Effector memory CD4-positive, alpha-beta T cell (primary cell): ENCODE data around the gene PTPRD.

Experiments used
- DNase-seq, 3 donors: peaks; one replicate each; pipeline ENCODE4 v3.0.0-alpha.2; 2020
- H3K27ac ChIP-seq: 2 replicates; pipeline ENCODE4 v1.7.0; 2013; ENCODE audit warnings: mild to moderate bottlenecking, low read length, moderate library complexity; ENCODE audit not compliant: insufficient read depth, poor library complexity, severe bottlenecking
- H3K27me3 ChIP-seq: replicated peaks from 2 replicates; pipeline ENCODE4 v1.7.0; 2013; ENCODE audit warnings: mild to moderate bottlenecking, low read length; ENCODE audit not compliant: insufficient read depth, control insufficient read depth, poor library complexity, severe bottlenecking
- H3K36me3 ChIP-seq: 2 replicates; pipeline ENCODE4 v1.7.0; 2013; ENCODE audit warnings: mild to moderate bottlenecking, low read length, moderate library complexity; ENCODE audit not compliant: control insufficient read depth, insufficient read depth
- H3K4me1 ChIP-seq: 2 replicates; pipeline ENCODE4 v1.7.0; 2013; ENCODE audit warnings: low read length, mild to moderate bottlenecking; ENCODE audit not compliant: control insufficient read depth, insufficient read depth, poor library complexity, severe bottlenecking
- H3K4me3 ChIP-seq: 2 replicates; pipeline ENCODE4 v1.7.0; 2013; ENCODE audit warnings: low read length, low read depth, mild to moderate bottlenecking; ENCODE audit not compliant: insufficient read depth, poor library complexity, severe bottlenecking
- H3K9me3 ChIP-seq: 2 replicates; pipeline ENCODE4 v1.7.0; 2013; ENCODE audit warnings: mild to moderate bottlenecking, low read length, moderate library complexity; ENCODE audit not compliant: control insufficient read depth

PTPRD gene

DNA sequence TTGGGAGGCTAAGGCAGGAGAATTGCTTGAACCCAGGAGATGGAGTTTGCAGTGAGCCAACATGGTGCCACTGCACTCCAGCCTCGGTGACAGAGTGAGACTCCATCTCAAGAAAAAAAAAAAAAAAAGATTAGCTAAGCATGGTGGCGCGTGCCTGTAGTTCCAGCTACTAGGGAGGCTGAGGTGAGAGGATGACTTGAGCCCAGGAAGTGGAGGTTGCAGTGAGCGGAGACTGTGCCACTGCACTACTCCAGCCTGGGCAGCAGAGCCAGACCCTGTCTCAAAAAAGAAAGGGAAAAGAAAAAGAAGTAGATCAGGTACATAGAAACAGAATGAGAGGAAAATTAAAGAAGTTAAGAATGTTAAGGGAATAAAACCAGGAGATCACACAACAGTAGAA is 1886.1 kb downstream of the PTPRD start:
- no peaks in the 10 kb centered on the region for H3K9me3 ChIP-seq
- H3K27ac ChIP-seq: no peak overlapping the region
- H3K27me3 ChIP-seq: no peaks in the 10 kb centered on the region
- H3K36me3 ChIP-seq: no peaks in the 10 kb centered on the region
- H3K4me3 ChIP-seq: no peak overlapping the region
- DNase-seq: no peak
- H3K4me1 ChIP-seq: no peaks in the 10 kb centered on the region

DNA sequence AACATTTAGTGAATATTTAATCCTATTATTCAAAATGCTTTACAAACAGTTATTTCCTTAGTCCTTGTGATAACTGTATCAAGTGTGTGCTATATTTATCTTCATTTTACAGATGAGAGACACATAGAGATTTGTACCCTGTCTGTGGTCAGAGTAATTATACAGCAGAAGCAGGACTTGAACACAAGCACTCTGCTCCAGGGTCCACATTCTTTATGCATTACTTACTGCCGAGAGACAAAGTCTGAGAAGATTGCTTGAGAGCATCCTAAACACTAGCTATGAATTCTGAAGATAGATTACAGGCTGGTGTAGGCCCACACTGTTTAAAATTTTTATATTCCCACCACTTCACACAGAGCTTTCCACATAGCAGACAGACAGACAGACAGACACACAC is 1887.2 kb downstream of the PTPRD start:
- Histone ChIP-seq H3K27ac (no peak overlapping the region), H3K36me3 (no peaks in the 10 kb centered on the region), H3K4me1 (no peaks in the 10 kb centered on the region), H3K9me3 (no peaks in the 10 kb centered on the region), H3K27me3 (no peaks in the 10 kb centered on the region), H3K4me3 (no peak overlapping the region)
- DNase-seq: no peak

DNA sequence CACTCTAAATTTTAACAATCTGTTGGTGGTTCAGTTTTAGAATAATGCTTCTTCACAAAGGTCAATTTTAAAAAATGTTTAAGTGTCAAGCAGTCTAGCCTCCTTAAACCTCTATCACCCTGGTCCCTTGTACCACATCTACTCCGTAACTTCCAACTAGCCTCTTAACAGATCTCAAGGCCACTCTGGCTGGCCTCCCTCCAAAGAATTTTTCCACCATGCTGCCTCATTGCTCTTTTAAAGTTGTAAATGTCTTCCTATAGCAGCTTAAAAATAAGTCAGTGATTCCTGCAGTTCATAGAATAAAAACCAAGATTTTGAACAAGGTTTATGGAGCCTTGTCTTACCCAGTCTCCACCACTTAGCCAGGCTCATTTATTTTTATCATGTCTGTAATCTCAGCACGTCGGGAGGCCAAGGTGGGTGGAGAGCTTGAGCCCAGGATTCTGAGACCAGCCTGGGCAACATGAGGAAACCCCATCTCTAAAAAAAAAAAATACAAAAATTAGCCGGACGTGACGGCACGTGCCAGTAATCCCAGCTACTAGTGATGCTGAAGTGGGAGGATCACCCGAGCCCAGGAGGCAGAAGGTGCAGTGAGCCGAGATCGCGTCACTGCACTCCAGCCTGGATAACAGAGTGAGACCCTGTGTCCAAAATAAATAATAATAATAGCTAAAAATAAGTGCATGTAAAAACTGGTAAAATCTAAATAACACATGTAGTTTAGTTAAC is 1888.4 kb downstream of the PTPRD start:
- no peak for DNase-seq
- Histone ChIP-seq H3K4me1 (no peaks in the 10 kb centered on the region), H3K27me3 (no peaks in the 10 kb centered on the region), H3K36me3 (no peaks in the 10 kb centered on the region), H3K27ac (no peak overlapping the region), H3K4me3 (no peak overlapping the region), H3K9me3 (no peaks in the 10 kb centered on the region)

DNA sequence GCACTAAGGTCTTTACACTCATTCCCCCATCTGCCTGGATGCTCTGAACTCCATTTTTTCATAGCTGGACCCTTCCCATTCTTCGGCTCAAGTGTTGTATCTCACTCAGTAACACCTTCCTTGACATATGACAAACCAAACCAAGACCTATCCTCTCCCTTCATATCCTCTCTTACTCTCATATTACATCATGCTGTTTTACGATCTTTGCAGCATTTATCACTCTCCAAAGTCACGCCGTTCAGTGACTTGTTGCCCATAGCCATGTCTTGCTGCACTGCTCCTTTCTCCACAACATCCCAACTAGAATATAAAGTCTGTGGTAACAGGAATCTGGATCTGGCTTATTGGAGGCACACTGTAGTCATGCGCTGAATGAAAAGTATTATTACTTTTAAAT is 1889.6 kb downstream of the PTPRD start:
- Histone ChIP-seq H3K36me3 (no peaks in the 10 kb centered on the region), H3K27ac (no peak overlapping the region), H3K9me3 (no peaks in the 10 kb centered on the region), H3K27me3 (no peaks in the 10 kb centered on the region), H3K4me1 (no peaks in the 10 kb centered on the region), H3K4me3 (no peak overlapping the region)
- DNase-seq: no peak

DNA sequence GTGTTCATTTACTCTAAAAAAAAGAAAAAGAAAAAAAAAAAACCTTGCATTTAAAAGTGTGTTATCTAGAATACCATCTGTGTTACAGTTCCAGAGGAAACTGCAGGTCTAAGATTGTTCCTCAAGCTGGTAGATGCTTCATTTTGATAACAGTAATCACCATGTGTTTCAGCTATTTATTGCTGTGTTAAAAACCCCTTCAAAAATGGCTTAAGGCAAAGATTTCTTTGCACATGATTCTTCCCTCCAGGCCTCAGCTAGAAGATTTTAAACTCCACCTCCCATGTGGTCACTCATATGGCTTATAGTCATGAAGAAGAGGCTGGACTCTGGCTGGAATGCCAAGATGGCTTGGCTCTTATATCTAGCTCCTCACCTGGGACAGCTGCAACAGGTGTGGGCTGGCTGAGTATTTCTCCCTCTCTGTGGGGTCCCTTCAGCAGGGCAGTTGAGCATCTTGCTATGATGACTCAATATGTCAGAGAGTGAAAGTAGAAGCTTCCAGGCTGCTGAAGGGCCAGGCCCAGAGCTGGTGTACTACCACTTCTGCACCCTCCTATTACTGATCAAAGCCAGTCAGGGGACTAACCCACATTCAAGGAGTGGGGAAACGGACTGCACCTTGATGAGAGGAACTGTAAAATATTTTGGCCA is 1892.8 kb downstream of the PTPRD start:
- H3K9me3 ChIP-seq: no peaks in the 10 kb centered on the region
- H3K27ac ChIP-seq: no peak overlapping the region
- DNase-seq: no peak
- no peaks in the 10 kb centered on the region for H3K36me3 ChIP-seq
- no peaks in the 10 kb centered on the region for H3K27me3 ChIP-seq
- H3K4me3 ChIP-seq: no peak overlapping the region
- H3K4me1 ChIP-seq: no peaks in the 10 kb centered on the region

DNA sequence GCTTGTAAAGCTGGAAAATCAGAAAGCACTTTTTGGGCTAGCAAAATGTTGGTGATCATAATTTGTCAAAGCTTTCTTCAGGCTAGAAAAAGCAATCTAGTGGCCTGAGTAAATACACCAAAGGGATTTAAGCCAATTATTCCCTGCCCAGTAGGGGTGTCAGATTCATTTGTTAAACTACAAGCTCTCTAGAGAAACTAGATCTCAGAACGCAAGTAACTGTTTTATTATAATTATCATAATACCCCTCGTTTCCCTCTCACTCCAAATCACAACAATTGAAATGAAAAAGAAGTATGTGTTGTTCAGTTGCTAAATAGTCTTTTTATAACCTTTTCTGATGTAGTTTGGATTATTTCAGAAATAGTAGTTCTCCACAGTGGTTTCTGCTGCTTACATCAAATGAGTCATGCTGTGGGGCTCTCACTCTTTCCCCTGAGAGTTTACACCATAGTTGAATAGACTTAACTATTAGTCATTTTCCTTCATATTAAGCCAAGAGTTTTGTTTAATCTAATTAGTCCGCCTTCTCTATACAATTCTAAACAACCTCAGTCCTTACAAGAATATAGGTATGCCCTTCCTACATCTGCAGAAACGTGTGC is 1894.6 kb downstream of the PTPRD start:
- no peak overlapping the region for H3K4me3 ChIP-seq
- H3K36me3 ChIP-seq: no peaks in the 10 kb centered on the region
- no peaks in the 10 kb centered on the region for H3K27me3 ChIP-seq
- no peak overlapping the region for H3K27ac ChIP-seq
- H3K9me3 ChIP-seq: no peaks in the 10 kb centered on the region
- H3K4me1 ChIP-seq: no peaks in the 10 kb centered on the region
- no peak for DNase-seq

DNA sequence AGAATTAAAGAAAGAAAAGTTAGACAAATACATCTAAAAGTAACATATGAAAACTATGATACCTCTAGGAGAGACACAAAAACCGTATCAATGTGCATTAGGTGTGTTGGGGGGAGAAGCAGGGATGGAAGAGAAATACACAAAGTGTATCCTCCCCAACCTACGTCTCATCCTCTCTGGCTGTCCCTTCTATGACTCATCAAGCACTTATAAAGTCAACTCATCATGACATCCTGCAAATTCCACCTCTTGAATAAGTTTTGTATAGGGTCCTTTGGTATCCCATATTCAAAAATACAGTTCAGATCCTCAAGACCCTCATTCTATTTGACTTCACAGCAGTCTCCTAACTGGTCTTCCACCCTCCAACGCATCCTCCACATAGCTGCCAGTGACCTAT is 1895.7 kb downstream of the PTPRD start:
- DNase-seq: no peak
- no peak overlapping the region for H3K4me3 ChIP-seq
- H3K4me1 ChIP-seq: no peaks in the 10 kb centered on the region
- no peaks in the 10 kb centered on the region for H3K27me3 ChIP-seq
- no peaks in the 10 kb centered on the region for H3K9me3 ChIP-seq
- no peak overlapping the region for H3K27ac ChIP-seq
- H3K36me3 ChIP-seq: no peaks in the 10 kb centered on the region

GRCh38 chr9:8715788-8716187 is 1897.0 kb downstream of the PTPRD start:
- no peaks in the 10 kb centered on the region for H3K36me3 ChIP-seq
- no peak for DNase-seq
- no peaks in the 10 kb centered on the region for H3K9me3 ChIP-seq
- no peaks in the 10 kb centered on the region for H3K4me1 ChIP-seq
- H3K4me3 ChIP-seq: no peak overlapping the region
- H3K27me3 ChIP-seq: no peaks in the 10 kb centered on the region
- H3K27ac ChIP-seq: no peak overlapping the region

DNA sequence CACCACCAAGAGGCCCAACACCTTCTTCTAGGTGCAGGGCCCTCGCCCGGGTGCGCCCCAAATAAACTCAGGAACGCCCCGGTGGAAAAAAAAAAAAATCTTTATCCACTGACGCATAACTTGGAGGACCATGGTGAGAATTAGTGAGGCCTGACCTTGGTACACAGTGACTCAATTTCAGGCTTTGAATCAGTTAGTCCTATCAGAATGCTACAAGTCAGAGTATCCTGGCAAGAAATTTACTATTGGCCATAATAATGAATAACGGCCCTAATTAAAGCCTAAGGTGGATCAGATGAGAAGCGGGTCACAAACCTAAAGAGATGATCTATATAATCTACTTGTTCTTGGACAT is 1899.0 kb downstream of the PTPRD start:
- no peaks in the 10 kb centered on the region for H3K36me3 ChIP-seq
- no peaks in the 10 kb centered on the region for H3K27me3 ChIP-seq
- no peak overlapping the region for H3K27ac ChIP-seq
- H3K4me3 ChIP-seq: no peak overlapping the region
- H3K9me3 ChIP-seq: no peaks in the 10 kb centered on the region
- DNase-seq: no peak
- H3K4me1 ChIP-seq: no peaks in the 10 kb centered on the region

- no peak for DNase-seq
- Histone ChIP-seq H3K9me3 (no peaks in the 10 kb centered on the region), H3K4me3 (no peak overlapping the region), H3K27ac (no peak overlapping the region), H3K4me1 (no peaks in the 10 kb centered on the region), H3K27me3 (no peaks in the 10 kb centered on the region), H3K36me3 (no peaks in the 10 kb centered on the region)
These were observed 1899.5 kb downstream of the PTPRD start for GRCh38 chr9:8713149-8713810.
